Stimulated activated naive CD8-positive, alpha-beta T cell treated with anti-CD3 and anti-CD28 coated beads, Interleukin-15, Interleukin-2, amounts not matched to agents 100 U/mL and 50 U/mL, for 24 hours (primary cell): ENCODE results near the gene SUPT3H.
"Not testable (repeated sequence)": the region's sequence is repeated elsewhere in the genome, so short reads cannot be mapped to it uniquely, and the experiment has no call there.

Experiments used
- ATAC-seq: fragments of 150-1000 bp; cut with Tn5 transposase; one replicate; pipeline ENCODE4 v1.10.0; 2021
- DNase-seq: peaks from one replicate; pipeline ENCODE4 v3.0.0; 2021

SUPT3H gene

DNA sequence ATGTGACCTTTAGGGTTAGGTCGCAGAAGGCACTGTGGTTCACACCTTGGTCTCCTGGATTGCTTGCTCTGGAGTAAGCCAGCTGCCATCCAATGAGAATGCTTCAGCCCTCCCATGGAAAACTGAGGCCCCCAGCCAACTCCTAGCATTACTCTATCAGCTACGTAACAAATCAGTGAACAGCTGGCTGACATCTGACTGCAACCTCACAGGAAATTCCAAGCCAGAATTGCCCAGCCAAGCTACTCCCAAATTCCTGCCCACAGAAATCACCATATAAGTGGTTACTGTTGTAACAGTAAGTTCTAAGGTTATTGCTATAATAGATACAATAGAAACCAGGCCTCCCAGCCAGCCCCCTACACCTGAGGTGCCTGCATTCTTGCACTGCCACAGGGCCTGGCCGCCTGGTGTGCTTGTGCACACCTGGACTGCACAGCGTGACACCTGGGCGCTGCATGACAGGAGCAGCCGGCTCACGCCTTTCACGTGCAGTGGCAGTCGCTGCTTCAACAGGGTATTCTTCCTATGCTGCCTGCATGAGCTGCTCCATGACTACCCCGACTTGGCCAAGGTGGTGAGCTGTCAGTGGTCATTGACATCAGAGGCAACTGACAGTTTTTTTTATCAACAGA is 479.3 kb downstream of the SUPT3H start:
- DNase-seq = no peak
- ATAC-seq = no peak

DNA sequence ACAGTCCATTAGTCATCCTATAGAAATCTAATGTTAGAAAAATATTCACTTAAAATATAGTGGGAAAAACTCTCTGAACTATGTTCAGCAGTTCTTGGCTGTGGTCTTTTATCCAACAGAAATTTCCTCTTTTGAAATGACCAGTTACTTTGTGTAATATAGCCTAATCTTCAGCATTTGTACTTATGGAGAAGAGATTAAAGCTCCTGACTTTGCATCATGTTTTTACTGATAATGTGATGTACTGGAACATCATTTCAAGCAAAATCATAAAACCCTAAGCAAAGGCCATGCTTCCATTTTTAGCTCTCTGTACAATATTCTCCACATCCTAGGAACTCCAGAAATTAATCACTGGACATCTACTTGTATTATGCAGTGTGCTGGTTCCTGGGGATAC is 480.4 kb downstream of the SUPT3H start:
- ATAC-seq (no peak), DNase-seq (no peak)

DNA sequence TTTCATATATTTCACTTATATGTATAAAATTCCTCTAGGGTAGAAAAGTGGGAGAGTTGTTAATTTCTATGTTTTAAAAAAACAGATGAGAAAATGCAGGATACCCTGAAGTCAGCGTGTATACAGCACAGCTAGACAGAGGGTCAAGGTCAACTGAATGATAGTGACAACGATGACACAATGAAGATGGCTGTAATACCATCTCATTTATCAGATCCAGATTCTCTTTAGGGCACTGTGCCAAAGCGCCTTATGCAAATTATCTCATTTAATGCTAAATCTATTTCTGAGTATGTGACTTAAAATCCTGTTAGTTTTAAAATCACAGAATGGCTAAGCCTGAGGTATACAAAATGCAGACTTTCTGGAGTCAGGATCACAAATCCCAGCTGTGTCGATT is 481.0 kb downstream of the SUPT3H start:
- DNase-seq = no peak
- ATAC-seq = no peak

DNA sequence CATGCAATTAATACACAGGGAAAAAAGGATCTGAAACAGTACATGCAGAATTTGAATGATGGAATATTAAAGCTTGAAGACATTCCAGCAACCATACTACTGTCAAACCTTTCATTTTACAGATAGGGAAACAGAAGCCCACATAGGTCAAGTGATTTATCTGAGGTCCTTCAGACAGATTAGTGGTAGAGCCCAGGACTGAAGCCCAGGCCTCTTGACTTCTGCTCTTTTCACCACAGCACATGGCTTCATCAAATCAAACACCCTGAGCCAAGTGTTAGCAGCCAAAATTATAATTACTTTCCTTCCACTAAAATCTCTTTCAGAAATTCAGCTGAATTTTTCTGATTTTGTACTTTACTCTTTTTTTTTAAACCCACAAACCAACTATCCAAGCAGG is 485.2 kb downstream of the SUPT3H start:
- DNase-seq = no peak
- ATAC-seq = no peak

DNA sequence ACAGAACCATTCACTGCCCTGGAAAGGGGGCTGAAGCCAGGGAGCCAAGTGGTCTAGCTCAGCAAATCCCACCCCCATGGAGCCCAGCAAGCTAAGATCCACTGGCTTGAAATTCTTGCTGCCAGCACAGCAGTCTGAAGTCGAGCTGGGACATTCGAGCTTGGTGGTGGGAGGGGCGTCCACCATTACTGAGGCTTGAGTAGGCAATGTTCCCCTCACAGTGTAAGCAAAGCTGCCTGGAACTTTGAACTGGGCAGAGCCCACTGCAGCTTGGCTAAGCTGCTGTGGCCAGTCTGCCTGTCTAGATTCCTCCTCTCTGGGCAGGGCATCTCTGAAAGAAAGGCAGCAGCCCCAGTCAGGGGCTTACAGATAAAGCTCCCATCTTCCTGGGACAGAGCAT is 498.7 kb downstream of the SUPT3H start:
- DNase-seq, ATAC-seq: not testable (repeated sequence)

DNA sequence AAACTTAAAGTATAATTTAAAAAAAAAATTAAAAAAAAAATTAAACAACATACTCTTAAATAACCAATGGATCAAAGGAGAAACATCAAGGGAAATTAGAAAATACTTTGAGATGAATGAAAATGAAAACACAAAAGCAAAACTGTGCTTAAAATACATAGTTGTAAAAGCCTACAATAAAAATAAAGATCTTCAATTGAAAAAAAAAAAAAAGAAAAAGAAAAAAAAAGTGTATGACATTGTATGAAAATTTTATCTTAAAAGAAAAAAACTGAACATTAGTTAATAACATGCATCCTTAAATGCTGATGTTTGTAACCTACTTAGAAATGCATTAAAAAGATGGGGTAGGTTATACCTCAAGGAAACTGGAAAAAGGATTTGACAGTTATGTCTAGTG is 501.1 kb downstream of the SUPT3H start:
- ATAC-seq, DNase-seq: not testable (repeated sequence)

DNA sequence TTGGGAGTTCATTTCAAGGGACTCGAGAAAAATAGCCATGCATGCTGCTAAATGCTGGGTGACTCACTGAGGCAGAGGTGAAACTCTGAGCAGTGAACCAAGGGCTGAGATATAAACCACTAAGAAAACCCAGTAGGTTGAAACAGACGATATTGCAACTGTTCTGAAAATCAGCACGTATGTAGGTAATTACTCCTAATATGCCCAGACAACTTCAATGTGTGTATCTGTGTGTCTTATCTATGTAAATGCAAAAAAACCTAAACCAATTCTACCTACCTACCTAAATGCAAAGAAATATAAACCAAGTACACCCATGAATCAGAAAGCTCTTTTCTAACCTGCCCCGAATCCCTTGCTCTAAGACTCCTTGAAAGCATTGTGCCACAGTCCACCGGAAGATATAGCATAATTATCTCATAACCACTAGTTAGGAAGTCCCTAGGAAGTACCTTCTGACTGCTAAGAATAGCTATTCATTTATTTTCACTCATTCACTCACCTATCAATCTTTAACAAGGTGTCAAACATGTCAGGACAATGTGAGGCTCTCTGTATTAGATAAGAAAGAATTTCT is 508.3 kb downstream of the SUPT3H start:
- peak; percentile 95 for ATAC-seq
- DNase-seq = peak; percentile 9

DNA sequence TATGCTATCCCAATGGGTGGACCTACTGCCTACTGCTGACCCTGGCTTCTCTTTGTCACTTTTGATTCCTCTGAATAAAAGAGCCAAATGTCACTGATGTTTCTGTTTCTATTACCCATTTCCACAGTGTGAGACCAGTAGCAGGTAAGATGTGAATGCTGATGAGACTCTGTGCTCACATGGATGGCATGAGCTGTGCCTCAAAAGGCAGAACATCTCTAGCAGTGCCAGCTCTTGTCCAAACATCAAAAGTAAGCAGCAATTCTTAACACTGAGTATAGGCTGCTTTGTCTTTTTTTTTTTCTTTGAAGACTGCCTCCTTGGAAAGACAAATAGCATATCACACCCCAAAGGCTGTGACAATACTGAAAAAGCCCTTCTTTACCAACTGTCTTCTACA is 508.8 kb downstream of the SUPT3H start:
- no peak for ATAC-seq
- DNase-seq = no peak

DNA sequence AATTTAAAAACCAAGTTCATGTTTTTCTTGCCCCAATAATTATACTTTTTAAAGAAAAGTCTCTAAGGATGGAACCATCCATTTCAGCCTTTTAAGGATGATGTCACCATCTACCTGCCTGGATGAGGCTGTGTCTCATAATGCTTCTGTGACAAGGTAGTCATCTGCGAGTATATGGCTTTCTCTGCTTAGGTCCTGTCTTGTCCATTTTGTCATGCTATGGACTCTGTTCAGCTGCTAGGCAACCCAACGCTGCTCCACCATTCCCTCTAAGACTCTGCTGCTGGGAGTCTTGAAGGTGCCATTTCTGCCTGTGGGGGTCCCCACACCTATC is 509.4 kb downstream of the SUPT3H start:
- ATAC-seq (no peak), DNase-seq (no peak)

DNA sequence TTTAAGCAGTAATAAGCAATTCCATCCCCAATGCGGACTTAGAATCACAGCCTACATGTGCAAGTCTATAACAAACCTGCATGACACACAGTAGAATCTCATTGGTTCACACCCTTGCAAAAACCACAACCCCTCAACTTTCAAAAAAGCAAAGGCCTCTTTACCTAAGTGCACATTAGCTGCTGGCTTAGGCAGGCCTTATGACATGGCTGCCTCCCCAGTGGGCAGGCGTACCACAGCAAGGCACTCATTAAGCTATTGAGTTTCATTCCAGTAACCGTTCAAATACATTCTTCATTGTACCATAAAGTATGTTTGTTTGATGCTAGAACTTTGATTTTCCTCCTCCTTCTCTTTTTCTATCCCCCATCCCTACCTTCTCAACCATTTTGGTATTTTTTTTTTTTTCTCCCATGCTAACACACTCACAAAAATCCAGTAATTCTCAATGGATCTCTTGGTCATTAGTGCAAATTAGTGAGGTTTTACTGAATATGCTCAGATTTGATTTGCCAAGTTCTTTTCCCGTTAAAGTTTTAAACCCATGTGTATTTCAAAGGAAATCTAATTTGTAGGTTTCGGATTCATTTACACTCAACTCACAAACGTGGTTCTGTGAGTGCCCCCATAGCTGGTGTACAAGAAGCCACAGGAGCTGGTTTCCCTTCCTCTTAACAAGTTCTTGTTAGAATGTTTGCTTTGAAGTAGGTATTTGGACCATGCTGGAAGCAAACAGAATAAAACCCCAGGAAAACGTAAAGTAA is 510.0 kb downstream of the SUPT3H start:
- ATAC-seq (no peak), DNase-seq (no peak)

DNA sequence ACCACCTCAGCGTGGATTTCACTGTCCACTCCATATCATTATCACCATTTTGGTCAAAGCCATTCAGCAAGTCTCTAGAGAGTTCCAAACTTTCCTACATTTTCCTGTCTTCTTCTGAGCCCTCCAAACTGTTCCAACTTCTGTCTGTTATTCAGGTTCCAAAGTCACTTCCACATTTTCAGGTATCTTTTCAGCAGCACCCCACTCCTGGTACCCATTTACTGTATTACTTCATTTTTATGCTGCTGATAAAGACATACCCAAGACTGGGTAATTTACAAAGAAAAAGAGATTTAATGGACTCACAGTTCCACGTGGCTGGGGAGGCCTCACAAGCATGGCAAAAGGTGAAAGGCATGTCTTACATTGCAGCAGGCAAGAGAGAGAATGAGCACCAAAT is 512.5 kb downstream of the SUPT3H start:
- ATAC-seq, DNase-seq: not testable (repeated sequence)

DNA sequence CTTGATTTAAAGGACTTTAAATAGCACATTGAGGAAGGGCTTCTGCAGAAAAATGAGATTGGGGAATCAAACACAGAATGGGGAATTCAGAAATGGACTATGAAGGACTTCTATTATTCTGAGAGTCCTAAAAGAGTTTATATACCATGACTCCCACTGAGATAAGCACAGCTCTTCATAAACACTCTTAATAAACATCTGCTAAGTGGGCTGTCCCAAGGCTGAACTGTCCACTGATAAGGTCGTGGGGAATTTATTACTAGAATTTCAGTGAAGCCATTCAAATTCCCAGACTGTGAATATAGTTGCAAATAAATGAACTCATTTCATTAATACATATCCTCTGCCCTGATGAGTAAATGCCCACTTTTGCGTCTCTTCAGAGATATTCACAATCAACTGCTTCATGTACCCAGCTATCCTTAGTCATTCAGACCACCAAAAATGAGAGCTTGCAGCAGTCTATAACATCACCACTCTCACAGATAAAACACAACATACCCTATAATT is 517.8 kb downstream of the SUPT3H start:
- no peak for DNase-seq

DNA sequence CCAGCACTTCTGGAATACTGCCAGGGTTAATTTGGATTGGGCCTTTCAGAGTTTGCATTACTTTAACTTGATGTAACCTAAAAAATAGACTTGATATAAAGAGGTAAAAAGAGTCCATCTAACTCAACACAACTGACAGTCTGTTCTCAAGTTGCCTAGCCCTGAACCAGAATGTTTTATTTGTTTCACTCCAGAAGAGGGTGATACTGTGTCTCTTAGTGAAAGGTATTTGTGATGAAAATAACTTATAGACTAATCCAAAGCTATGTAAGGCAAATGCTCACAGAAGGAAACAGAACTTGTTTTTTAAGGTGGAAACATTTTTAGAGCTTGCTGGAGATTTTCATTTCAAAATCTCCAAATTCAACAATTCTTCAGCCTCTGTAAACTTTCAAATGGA is 518.7 kb downstream of the SUPT3H start:
- no peak for ATAC-seq
- no peak for DNase-seq

More for the DNA sequence above, 517.8 kb downstream of the SUPT3H start:
- no peak for ATAC-seq

DNA sequence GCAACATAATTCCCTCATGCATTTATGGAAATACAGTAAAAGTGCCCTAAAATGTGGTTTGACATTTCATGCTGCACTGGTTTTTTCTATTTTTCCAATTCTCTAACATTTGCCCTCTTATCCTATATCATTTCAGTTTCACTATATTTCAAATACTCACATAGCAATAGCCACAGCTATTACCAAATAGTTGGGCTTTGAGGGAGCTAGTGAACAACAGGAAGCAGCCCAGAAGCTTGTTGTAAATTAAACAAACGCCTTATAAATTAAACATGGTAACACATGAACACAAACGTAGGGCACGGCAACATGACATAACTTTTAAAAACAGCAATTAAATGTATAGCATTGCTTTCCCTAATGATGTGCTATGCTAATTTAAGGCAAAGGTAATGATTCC is 521.3 kb downstream of the SUPT3H start:
- DNase-seq = no peak

DNA sequence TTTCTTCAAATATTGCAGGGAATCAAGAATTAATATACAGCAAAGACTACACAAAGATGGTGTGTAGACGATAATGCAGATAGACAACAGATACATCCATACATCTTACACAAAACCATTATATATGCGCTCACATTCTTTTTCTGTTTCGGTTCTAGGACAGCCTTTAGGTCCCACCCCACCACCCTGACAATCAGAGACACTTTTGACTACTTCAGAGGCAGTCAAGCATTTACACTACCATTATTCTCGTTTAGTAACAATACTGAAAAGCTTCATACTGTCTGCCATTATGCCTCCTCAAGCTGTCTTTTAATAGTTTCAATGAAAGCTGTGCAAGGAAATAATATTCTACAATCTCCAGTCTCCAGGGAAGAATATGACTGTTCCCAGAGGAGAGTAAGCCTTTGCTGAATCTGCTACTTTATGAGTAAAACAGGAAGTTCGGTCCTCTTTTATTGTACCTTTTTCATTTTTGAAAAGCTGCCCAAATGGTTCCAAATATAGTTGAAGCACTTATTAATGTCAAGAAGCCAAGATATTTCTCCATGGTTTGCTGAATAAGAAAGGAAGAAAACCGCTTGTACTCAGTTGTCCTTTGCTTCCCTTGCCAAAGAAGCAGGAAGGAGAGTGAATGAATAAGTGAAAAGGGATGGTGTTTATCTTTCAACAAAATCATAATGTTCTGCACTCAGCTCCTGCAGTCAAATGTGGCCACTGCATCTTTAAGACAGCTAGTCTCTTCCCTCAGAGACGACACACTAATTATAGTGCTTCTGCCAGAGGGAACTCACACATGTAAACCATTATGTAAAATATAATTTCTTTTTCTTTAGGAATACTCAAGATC is 521.9 kb downstream of the SUPT3H start:
- ATAC-seq (no peak), DNase-seq (no peak)

More for the DNA sequence above, 521.3 kb downstream of the SUPT3H start:
- ATAC-seq = no peak

DNA sequence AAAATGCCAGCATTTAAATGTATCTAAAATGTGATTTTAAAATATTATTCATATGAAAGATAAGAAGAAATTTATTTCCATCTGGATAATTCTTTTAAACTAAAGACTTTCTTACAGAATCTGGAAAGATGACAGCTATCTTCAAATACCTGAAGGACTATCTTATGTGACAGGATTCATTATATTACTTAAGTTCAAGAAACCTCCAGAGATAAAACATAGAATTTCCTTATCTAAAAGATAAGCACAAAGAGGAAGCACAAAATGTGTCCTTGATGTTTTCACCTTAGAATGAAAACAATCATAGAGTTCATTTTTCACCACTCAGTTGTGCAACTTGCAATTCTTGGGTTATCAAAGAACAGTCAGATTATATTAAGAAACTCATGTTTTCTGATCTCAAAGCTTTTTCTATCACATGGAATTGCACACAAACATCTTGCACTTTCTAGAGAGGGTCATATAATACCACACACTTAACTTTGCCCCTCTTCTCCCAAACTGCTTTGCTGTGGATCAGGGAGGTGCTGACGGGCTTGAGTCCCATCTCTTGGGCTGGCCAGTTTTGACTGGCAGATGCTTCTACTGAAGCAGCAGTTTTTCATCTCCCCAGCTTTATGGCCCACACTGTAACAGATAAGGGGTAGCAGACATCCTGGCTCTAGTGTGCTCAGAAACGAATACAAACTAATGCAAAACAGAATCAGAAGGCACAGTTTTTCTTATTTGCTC is 522.9 kb downstream of the SUPT3H start:
- DNase-seq = no peak
- no peak for ATAC-seq

DNA sequence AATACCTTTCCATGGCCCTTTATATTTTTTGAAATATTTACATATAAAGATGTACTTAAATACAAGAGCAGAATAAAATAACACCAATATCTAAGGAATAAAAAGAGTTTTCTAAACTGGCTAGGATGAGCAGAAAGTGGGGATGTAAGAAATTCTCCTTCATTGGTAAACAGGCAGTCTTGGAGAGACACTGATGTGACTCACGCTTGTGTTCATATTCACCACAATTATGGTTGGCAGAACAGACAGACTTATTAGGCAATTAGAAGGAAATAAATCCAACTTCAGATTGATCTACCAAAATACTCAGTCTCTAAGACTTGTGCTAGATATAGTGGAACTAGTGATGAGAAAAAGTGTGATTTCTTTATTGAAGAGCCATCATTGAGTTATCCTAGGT is 526.6 kb downstream of the SUPT3H start:
- ATAC-seq (no peak), DNase-seq (no peak)

DNA sequence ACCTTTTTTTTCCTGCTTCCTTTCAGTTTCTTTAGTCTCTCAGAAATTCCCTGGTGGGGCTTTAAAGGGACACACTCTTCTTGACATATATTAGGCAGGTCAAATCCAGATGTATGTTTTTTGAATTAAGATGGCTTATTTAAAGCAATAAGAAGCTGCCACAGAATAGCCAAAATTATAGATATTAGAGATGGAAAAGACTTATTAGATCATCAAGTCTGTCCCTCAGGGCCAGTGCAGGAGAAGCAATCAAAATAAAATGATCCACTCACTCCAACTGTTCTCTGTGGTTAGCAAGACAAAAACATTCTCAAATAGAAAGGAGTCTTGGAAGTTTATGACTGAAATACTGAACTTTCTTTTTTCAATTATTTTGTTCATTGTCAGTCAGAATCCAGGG is 527.4 kb downstream of the SUPT3H start:
- ATAC-seq = no peak
- no peak for DNase-seq

DNA sequence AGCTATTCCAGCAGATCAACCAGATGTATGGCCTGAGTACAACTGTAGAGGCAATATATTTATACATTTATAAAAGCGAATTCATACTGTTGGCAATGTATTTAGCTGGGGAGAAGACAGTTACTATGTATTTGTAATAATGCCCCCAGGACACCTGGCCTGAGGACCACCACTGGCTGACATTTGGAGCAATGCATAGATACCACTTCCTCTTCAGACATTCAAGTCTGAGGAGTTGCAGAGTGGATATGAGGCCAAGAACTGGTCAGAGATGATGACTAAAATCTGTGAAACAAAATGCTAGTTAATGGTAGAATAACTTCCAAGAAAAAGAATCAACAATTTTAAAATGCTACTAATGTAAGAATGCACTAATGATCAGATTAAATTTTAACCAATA is 527.9 kb downstream of the SUPT3H start:
- DNase-seq (no peak), ATAC-seq (no peak)

DNA sequence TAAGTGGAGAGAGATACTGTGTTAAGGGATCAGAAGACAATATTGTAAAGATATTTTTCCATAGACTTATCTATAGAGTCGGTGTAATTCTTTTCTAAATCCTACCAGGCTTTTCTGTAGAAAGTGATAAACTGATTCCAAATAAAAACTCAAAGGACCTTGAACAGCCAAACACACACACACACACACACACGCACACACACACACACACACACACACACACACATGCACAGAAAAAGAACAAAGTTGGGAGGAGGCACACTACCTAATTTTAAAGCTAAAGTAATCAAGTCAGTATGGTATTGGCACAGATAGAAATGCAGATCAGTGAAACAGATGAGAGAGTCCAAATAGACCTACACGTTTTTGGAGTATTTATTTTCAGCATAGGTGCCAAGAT is 534.0 kb downstream of the SUPT3H start:
- ATAC-seq = no peak
- no peak for DNase-seq

DNA sequence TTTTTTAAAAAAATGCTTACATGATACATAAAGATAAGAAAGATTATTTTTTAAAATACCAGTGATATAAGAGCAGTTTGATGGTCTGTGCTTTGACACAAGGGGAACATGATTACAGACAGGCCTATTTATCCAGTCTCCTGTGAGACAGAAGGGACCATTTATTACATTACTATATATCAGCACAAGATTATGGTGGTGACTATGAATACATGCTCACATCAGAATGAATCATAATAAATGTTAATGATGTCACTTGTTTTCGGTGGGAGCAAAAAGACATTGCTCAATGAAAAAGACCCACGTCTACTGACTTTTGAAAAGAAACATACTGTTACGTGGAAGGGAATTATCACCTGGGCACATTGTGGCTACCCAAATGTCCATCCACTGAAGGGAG is 535.1 kb downstream of the SUPT3H start:
- ATAC-seq = no peak
- DNase-seq = no peak

DNA sequence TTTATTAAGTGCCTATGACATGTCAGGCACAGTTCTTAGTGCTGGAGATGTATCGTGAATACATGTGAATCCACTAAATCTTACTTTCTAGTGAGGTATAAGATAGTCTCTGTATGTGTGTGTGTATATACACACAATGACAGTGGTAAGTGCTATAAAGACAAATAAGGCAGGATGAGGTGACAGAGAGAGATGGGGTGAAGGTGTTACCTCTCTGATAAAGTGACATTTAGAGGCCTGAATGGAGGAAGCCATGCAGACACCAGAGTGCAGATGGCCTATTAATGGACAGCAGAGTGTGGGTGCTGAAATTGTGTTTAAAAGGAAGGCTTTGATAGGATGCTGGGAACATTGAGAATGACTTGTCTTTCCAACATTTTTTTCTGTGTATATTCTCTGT is 535.9 kb downstream of the SUPT3H start:
- ATAC-seq (no peak), DNase-seq (no peak)
